HEK293 (cell line): ENCODE results near the gene MC5R.

Experiments used
- CTCF ChIA-PET: fragments of 350-600 bp; formaldehyde crosslinking; extraction: SDS; loops from one replicate; lab custom pipeline; 2021; ENCODE audit warnings: antibody characterized with exemption; lab: Yijun Ruan, JAX
- POLR2A ChIA-PET: fragments of 300-600 bp; formaldehyde crosslinking; extraction: SDS; loops from one replicate; lab custom pipeline; 2020; ENCODE audit warnings: antibody characterized with exemption, inconsistent platforms; lab: Yijun Ruan, JAX
- H3K27ac ChIP-seq: fragments of 200-500 bp; sonication (Bioruptor generic); 2 replicates; pipeline ENCODE4 v1.5.1; 2014; ENCODE audit warnings: low read depth, low read length, control low read depth, inconsistent platforms; ENCODE audit errors: extremely low read depth
- H3K36me3 ChIP-seq, 2 experiments: fragments of 200-500 bp in 1 of 2; sonication (Bioruptor generic) in 1 of 2; 1 replicate in 1 of 2; 2 replicates in 1 of 2; pipeline ENCODE4 v1.5.1; 2014 to 2017; ENCODE audit warnings: inconsistent platforms in 2 of 2, low read length in 2 of 2; ENCODE audit not compliant: control insufficient read depth in 2 of 2, insufficient read depth in 1 of 2
- H3K4me1 ChIP-seq: fragments of 200-500 bp; sonication (Bioruptor generic); 2 replicates; pipeline ENCODE4 v1.5.1; 2014; ENCODE audit warnings: mild to moderate bottlenecking, low read length, inconsistent platforms; ENCODE audit not compliant: control insufficient read depth, insufficient read depth
- H3K4me3 ChIP-seq: 2 replicates; pipeline ENCODE4 v1.5.1; 2011; ENCODE audit warnings: low read depth, mild to moderate bottlenecking, control low read depth, low read length, moderate library complexity
- H3K9me3 ChIP-seq: fragments of 200-500 bp; sonication (Bioruptor generic); 2 replicates; pipeline ENCODE4 v1.5.1; 2014; ENCODE audit warnings: low read depth, low read length, inconsistent platforms; ENCODE audit not compliant: control insufficient read depth, insufficient read depth
- EGR2 ChIP-seq: fragments of 450-650 bp; formaldehyde crosslinking; IDR thresholded peaks from 2 replicates; pipeline ENCODE4 v1.5.1; 2016; ENCODE audit warnings: low read depth, missing biosample characterization, missing genetic modification characterization
- PATZ1 ChIP-seq: fragments of 450-650 bp; formaldehyde crosslinking; IDR thresholded peaks from 2 replicates; pipeline ENCODE4 v1.5.1; 2016; ENCODE audit warnings: missing biosample characterization, missing genetic modification characterization
- PRDM4 ChIP-seq: fragments of 450-650 bp; formaldehyde crosslinking; IDR thresholded peaks from 2 replicates; pipeline ENCODE4 v1.5.1; 2017; ENCODE audit warnings: missing biosample characterization, missing genetic modification characterization
- PRDM6 ChIP-seq: fragments of 450-650 bp; formaldehyde crosslinking; IDR thresholded peaks from 2 replicates; pipeline ENCODE4 v1.5.1; 2017; ENCODE audit warnings: missing biosample characterization, missing genetic modification characterization
- SALL2 ChIP-seq: fragments of 450-650 bp; formaldehyde crosslinking; IDR thresholded peaks from 2 replicates; pipeline ENCODE4 v1.5.0; 2017; ENCODE audit warnings: missing biosample characterization, mild to moderate bottlenecking, missing genetic modification characterization, borderline replicate concordance
- SETDB1 ChIP-seq: IDR thresholded peaks from one replicate; pipeline ENCODE4 v1.6.1; 2017; ENCODE audit warnings: mild to moderate bottlenecking, low read length, moderate library complexity, mixed read lengths; ENCODE audit not compliant: insufficient read length
- ZBTB48 ChIP-seq: fragments of 450-650 bp; formaldehyde crosslinking; IDR thresholded peaks from 2 replicates; pipeline ENCODE4 v1.5.1; 2016; ENCODE audit warnings: missing biosample characterization, missing genetic modification characterization
- ZBTB49 ChIP-seq: fragments of 450-650 bp; formaldehyde crosslinking; IDR thresholded peaks from 2 replicates; pipeline ENCODE4 v1.5.1; 2016; ENCODE audit warnings: missing biosample characterization, missing genetic modification characterization, low read depth
- ZNF174 ChIP-seq: fragments of 450-650 bp; formaldehyde crosslinking; IDR thresholded peaks from 2 replicates; pipeline ENCODE4 v1.5.0; 2017; ENCODE audit warnings: missing biosample characterization, mild to moderate bottlenecking, missing genetic modification characterization
- ZNF184 ChIP-seq: fragments of 450-650 bp; IDR thresholded peaks from 2 replicates; pipeline ENCODE4 v1.5.1; 2018; ENCODE audit warnings: missing biosample characterization, mild to moderate bottlenecking, missing genetic modification characterization
- ZNF239 ChIP-seq: fragments of 450-650 bp; formaldehyde crosslinking; IDR thresholded peaks from 2 replicates; pipeline ENCODE4 v1.5.1; 2016; ENCODE audit warnings: missing biosample characterization, missing genetic modification characterization
- ZNF248 ChIP-seq: fragments of 450-650 bp; formaldehyde crosslinking; IDR thresholded peaks from 2 replicates; pipeline ENCODE4 v1.5.1; 2017; ENCODE audit warnings: missing biosample characterization, missing genetic modification characterization
- ZNF362 ChIP-seq: fragments of 450-650 bp; formaldehyde crosslinking; IDR thresholded peaks from 2 replicates; pipeline ENCODE4 v1.5.1; 2016; ENCODE audit warnings: missing biosample characterization, missing genetic modification characterization
- ZNF544 ChIP-seq: fragments of 450-650 bp; formaldehyde crosslinking; IDR thresholded peaks from 2 replicates; pipeline ENCODE4 v1.5.0; 2017; ENCODE audit warnings: missing biosample characterization, missing genetic modification characterization
- ZNF560 ChIP-seq: fragments of 450-650 bp; formaldehyde crosslinking; IDR thresholded peaks from 2 replicates; pipeline ENCODE4 v1.5.1; 2017; ENCODE audit warnings: missing biosample characterization, missing genetic modification characterization, borderline replicate concordance
- ZNF629 ChIP-seq: fragments of 450-650 bp; formaldehyde crosslinking; IDR thresholded peaks from 2 replicates; pipeline ENCODE4 v1.5.1; 2017; ENCODE audit warnings: missing biosample characterization, missing genetic modification characterization
- ZNF704 ChIP-seq: fragments of 450-650 bp; formaldehyde crosslinking; IDR thresholded peaks from 2 replicates; pipeline ENCODE4 v1.5.1; 2016; ENCODE audit warnings: missing biosample characterization, missing genetic modification characterization
- ZNF837 ChIP-seq: fragments of 450-650 bp; formaldehyde crosslinking; IDR thresholded peaks from 2 replicates; pipeline ENCODE4 v1.5.1; 2016; ENCODE audit warnings: missing biosample characterization, missing genetic modification characterization

The MC5R gene

GRCh38 chr18:13797157-13797611, 26.8 kb upstream of the MC5R start:
- H3K36me3 ChIP-seq = no peaks in the 10 kb centered on the region
- ChIA-PET CTCF (interaction anchor here (0.8 to 3.5 kb wide), 3 partner anchors 15 to 638 kb away, joined by 3 to 36 read pairs (median 4); no protein-coding TSS in a partner anchor), POLR2A (interaction anchor here (1.5 kb wide), 1 partner anchor 70 kb away, joined by 6 read pairs; the partner anchor contains the start of genes FAM210A and RNMT)
- no peak overlapping the region for H3K27ac ChIP-seq
- peaks cover 3% of the 10 kb centered on the region; the same call in 1 of the 2 replicates for H3K4me1 ChIP-seq
- TF ChIP-seq ZNF629 (tag by site-specific recombination) (no peak), EGR2 (tag by site-specific recombination) (no peak), ZNF362 (tag by site-specific recombination) (no peak), ZNF248 (tag by site-specific recombination) (no peak), PRDM6 (no peak), ZBTB49 (tag by site-specific recombination) (no peak), PRDM4 (tag by site-specific recombination) (no peak)
- H3K9me3 ChIP-seq = no peaks in the 10 kb centered on the region
- H3K4me3 ChIP-seq = no peak overlapping the region

GRCh38 chr18:13799396-13799795, 24.6 kb upstream of the MC5R start:
- Histone ChIP-seq H3K9me3 (no peaks in the 10 kb centered on the region), H3K36me3 (no peaks in the 10 kb centered on the region), H3K4me3 (no peak overlapping the region), H3K27ac (no peak overlapping the region), H3K4me1 (peaks cover 3% of the 10 kb centered on the region; the same call in 1 of the 2 replicates)
- TF ChIP-seq ZNF239 (tag by site-specific recombination) (no peak), SETDB1 (no peak), ZNF560 (no peak), ZNF837 (tag by site-specific recombination) (no peak), SALL2 (no peak), ZNF544 (tag by site-specific recombination) (no peak), ZBTB48 (tag by site-specific recombination) (no peak), ZNF704 (tag by site-specific recombination) (no peak), ZNF184 (tag by site-specific recombination) (no peak), ZNF174 (tag by site-specific recombination) (no peak), PATZ1 (tag by site-specific recombination) (no peak)
- ChIA-PET CTCF (no interaction called here), POLR2A (no interaction called here)
